ENCODE results near the gene UBE3C. TPM values are rescaled to one million over a fixed set of nuclear protein-coding genes. Genes with fewer than 3 reads are reported as not detected.
"Not testable (repeated sequence)": the region's sequence is repeated elsewhere in the genome, so short reads cannot be mapped to it uniquely, and the experiment has no call there.

The UBE3C gene
- polyA plus RNA-seq, 4 donors: 39.1 to 44.9 (median 42.9) TPM

DNA sequence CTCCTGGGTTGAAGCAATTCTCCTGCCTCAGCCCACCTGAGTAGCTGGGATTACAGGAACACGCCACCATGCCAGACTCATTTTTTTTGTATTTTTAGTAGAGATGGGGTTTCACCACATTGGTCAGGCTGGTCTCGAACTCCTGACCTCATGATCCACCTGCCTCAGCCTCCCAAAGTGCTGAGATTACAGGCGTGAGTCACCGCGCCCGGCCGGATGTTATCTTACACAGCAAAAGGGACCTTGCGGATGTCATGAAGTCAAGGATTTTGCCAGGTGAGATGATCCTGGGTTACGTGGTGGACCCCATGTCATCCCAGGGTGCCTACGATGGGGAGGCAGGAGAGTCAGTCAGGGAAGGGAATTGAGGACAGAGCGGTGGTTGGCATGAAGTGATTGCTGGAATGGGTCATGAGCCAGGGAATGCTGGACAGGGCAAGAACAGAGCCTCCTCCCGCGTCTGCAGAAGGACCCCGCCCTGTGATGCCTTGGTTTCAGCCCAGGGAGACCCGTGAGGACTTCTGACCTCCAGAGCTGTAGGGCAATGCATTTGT, 8.7 kb upstream of the UBE3C start:
- DNase-seq (ENCODE audit: low read depth in 4 of 4, low spot score in 3 of 4): no peak

DNA sequence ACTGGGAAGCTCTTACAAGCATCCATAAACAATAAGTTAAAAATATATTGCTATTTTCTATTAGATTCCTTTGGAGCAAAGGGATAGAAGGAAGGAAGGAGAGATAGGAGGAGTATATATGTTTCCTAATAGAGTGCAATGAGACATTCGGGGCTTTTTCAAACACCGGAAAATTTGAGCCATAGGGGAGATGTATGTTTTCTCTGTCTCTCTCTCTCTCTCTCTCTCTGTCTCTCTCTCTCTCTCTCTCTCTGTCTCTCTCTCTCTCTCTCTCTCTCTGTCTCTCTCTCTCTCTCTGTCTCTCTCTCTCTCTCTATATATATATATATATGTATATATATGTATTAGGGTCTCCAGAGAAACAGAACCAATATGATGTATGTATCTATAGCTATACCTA, 7.9 kb upstream of the UBE3C start:
- not testable (repeated sequence) for DNase-seq (ENCODE audit: low read depth in 4 of 4, low spot score in 3 of 4)

DNA sequence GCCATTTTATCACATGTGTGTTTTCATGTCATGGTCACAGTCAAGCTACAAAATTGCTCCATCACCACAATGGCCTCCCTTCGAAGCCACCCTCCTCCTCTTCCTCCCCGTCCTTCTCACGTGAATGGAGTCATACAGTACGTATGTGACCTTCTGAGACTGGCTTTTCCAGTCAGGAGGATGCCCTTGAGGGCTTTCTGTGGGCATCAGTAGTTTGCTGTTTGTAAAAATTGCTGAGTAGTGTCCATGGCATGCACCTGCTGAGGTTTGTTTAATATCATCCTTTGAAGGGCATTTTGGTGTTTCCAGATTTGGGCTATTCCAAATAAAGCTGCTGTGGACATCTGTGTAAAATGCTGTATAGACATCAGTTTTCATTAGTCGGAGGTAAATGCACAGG, 5.9 kb upstream of the UBE3C start:
- DNase-seq (ENCODE audit: low read depth in 4 of 4, low spot score in 3 of 4): no peak

DNA sequence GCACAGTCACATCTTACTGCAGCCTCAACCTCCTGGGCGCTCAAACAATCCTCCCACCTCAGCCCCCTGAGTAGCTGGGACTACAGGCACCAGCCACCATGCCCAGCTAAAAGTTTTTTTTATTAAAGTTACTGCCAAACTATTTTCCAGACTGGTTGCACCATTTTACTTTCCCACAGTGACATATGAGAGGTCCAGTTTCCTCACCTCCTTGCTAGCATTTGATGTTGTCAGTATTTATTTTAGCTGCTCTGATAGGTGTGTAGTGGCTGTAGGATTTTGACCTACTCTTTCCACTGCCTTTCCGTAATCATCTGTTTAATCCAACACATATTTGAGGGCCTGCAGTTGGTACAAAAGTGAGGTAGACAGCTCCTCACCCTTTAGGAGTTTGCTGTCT, 5.4 kb upstream of the UBE3C start:
- no peak for DNase-seq (ENCODE audit: low read depth in 4 of 4, low spot score in 3 of 4)

DNA sequence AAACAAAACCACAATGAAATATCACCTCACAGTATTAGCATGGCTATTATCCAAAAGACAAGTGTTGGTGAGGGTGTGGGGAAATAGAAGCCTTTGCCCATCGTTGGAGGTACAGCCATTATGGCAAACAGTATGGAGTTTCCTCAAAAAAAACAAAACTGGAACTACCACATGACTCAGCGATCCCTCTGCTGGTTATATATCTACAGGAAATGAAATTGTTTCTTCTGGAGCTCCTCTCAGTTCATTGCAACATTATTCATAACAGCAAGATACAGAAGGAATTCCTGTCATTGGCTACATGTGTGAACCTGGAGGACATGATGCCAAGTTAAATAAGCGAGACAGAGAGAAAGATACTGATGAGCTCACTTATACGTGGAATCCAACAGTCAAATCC, 2.4 kb upstream of the UBE3C start:
- no peak for DNase-seq (ENCODE audit: low read depth in 4 of 4, low spot score in 3 of 4)

DNA sequence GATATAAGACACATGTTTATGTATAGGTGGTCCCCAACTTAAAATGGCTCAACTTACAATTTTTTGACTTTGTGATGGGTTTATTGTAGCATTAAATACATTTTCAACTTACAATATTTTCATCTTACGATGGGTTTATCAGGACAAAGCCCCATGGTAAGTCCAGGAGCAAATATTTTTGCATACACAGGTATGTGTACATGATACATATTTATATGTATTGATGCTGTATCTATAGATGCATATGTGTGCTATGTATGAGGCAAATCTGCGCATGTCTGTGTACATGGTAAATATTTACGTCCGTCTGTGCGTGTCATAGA, 664 bp upstream of the UBE3C start:
- no peak for DNase-seq (ENCODE audit: low read depth in 4 of 4, low spot score in 3 of 4)

DNA sequence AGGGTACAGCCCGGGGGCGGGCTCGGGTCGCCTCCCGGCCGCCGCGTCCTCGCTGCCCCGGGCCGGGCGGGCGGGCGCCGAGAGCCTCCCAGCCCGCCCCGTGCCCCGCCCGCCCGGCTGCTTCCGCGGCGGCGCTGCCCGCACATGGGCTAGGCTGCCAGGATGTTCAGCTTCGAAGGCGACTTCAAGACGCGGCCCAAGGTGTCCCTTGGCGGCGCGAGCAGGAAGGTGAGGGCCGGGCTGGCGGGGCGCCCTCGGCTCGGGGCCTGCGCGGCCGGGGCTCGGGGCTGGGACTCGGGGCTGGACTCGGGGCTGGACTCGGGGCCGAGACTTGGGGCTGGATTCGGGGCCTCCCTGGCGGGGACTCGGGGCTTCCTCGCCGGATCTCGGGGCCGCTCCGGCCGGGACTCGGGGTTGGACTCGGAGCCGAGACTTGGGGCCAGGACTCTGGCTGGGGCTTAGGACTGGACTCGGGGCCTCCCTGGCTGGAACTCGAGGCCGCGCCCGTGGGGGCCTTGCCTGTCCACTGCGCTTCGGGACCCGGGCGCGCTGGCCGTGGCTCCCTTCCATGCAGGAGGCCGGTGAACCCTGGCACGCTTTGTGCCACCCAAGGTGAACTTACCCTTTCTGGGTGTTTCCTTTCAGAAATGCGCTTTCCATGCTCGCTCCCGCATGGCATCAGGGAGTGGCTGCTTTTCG, 534 bp downstream of the UBE3C start:
- peak in 1 of 4 donors; percentile 28 for DNase-seq (ENCODE audit: low read depth in 4 of 4, low spot score in 3 of 4)

DNA sequence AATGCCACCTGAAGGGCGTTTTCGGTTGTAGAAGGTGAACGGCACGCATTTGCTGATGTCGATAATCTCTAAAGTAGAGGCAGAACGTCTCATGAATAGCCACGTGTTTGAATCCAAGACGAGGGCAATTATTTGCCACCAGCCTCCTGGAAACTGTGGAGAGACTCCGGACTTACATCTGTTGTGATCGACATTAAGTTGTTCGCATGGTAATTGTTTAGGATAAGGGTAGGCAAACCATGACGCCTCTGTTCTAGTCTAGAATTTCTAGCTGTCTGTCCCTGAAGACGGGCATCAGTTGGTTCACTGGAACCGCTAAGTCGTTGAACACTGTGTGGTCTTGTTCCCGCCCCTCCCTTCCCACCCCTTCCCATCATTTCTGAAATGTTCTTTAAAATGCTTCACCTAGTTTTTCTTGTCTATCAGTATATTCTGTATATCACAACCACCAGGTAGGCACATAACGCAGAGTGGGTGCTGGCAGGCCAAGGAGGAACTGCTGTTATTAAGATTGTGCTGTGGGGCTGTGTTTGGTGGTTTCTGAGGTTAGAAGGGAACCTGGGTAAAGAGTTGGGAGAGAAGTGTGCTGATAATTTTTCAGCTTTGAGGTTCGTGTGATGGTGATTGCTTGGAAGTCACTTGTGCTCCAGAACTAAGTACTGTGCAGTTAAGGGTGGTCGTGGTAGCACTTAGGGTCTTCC, 1.2 kb downstream of the UBE3C start:
- peak in 1 of 4 donors; percentile 4 for DNase-seq (ENCODE audit: low read depth in 4 of 4, low spot score in 3 of 4)

DNA sequence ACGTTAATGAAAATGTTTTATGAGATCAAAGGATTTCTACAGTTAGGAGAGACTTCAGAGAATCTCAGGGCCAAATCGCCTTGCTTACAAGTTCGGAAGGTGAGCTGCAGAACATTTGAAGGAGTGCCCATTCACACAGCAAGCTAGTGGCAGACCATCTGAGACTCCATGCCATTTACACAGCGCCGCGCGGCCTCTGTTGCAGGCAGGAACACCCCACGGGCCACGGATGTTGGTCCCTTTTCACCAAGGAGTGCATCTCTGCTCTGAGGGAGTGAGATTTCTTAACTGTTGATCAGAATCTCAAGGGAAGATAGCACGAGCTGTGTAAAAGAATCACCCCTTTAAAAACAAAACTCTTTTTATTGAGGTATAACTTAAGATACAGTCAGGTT, 1.8 kb downstream of the UBE3C start:
- no peak for DNase-seq (ENCODE audit: low read depth in 4 of 4, low spot score in 3 of 4)

DNA sequence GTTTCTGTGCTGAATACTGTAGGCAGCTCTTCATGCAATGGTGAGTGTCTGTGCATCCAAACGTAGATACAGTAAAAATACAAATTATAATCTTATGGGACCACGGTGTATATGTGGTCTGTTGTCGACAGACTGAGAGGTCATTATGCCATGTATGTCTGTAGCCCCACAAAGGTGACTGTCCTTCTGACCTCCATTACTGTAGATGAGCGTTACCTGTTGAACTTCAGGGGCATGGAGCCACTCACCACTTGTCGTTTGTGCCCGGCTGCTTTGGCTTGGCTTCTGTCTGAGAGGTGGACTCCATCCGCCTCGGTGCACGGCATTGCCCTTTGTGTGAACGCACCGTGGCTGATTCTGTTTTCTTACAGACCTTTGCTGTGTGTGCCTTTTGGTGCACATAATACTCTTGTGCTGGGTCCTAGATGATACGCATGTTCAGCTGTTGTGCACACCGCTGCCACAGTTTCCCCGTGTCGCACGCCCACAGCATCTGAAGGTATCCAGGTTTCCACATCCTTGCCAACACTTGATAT, 2.9 kb downstream of the UBE3C start:
- no peak for DNase-seq (ENCODE audit: low read depth in 4 of 4, low spot score in 3 of 4)

DNA sequence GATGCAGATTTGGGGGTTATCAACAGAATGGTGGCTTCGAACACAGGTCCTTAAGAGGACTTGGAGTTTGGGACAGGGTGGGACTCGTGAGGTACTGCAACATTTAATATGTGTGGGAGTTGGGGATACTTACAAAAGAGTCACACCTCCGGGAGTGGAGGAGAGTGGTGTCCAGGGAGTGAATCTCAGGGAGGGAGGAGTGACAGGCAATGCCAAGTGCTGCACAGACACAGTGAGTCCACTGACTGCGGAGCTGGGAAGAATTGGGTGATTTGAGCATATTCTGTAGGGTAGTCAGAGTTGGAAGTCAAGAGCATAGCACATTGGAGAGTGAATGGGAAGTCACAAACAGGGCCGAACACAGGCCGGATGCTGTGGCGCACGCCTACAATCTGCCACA, 5.1 kb downstream of the UBE3C start:
- DNase-seq (ENCODE audit: low read depth in 4 of 4, low spot score in 3 of 4): no peak

DNA sequence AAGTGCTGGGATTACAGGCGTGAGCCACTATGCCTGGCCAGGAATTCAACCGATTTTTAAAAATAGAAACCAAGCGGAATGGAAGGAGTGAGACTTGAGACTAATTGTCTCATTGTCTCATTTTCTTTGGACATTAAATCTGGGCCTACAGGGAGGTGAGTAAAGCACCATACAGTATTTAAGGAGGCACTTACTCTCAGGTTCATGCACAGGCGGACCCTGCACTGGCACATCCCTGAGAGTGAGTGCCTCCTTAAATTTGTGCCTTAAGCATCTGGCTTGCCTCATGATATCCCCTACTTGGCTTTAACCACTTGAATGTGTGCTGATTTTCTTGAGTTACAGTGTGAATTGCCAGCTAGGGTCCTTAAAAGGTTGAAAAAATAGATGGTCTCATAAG, 10.6 kb downstream of the UBE3C start:
- no peak for DNase-seq (ENCODE audit: low read depth in 4 of 4, low spot score in 3 of 4)

DNA sequence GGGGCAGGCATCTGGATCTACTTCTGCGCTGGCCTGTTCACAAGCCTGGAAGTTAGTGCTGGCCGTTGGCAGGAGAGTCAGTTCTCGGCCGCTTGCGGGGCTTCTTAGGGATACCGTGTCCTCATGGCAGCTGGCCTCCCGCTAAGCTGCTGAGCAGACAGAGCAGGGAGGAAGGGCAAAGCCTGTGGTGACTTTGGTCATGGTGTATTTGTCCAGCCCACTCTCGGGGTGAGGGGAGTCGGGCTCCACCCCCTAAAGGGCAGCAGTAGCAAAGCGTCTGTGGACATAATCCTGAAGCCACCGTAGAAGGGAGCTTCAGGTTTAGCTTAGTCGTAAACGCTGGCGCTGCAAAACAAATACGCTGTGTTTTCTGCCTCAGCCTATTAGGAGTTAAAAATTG, 12.2 kb downstream of the UBE3C start:
- peak in 1 of 4 donors; percentile 12 for DNase-seq (ENCODE audit: low read depth in 4 of 4, low spot score in 3 of 4)

DNA sequence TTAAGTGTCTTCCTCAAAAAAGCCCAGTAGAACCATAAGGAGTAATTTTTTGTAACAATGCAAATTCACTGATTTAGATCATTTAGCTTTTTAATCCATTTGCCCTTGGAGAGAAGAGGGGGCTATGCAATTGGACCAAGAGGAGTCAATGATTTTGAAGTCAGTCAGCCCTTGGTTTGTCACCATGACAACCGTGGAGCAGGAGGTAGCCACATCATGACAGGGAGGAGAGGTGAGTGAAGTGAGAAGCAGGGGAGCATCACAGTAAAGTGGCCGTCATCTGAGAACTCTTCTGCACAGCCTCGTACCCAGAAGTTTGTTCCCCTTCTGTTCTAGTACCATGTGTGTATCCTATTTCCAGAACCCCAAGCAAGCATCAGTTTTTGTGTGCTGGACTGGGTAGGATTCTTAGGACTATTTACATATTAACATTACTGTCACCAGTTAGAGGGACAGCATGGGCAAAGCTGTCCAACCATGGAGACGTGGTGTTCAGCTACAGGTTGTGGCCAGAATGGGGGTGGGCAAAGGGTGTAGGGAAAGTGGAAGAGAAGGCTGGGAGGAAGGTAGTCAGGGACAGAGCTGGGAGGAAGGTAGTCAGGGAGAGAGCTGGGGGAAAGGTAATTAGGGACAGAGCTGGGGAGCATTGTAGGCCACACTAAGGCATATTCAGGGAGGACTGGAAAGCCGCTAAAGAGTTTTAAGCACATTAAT, 13.1 kb downstream of the UBE3C start:
- DNase-seq (ENCODE audit: low read depth in 4 of 4, low spot score in 3 of 4): no peak

DNA sequence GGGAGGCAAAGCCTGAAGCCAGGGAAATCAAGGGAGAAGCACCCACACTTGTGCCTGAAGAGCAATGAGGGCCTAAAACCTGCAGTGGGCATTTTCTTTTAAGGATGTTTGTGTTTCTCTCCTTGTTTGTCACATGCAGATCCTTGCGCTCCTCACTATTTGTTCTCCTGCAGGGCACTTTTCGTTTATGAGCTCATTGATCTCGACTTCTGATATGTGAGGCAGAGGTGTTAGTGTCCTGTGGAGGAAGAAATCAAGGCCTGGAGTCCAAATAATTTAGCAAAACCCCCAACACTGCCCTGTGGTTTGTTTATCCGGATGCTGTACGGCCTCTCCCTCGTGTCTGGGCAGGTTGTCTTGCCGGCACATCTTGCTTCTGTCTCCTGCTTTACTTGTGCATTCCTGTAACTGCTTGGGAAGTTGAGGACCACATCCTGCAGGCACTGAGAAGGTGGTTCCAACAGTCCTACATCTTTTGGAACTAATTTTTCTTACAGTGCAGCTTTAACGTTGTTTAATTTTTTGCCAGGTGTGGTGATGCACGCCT, 13.7 kb downstream of the UBE3C start:
- no peak for DNase-seq (ENCODE audit: low read depth in 4 of 4, low spot score in 3 of 4)

DNA sequence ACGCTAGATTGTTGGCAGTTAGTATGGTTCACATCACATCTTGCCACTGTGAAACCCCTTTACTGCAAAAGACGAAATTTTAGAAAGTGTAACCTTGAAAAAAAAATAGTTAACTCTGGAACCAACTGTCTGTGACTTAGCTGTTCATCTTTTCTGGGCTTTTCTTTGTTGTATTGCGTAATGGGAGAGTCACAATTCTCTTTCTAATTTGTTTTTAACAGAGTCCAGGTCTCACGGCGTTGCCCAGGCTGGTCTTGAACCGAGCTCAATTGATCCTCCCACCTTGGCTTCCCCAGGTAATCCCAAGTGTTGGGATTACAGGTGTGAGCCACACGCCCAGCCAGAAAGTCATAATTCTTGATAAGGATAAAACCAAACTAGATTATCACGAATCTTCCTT, 14.5 kb downstream of the UBE3C start:
- DNase-seq (ENCODE audit: low read depth in 4 of 4, low spot score in 3 of 4): no peak

DNA sequence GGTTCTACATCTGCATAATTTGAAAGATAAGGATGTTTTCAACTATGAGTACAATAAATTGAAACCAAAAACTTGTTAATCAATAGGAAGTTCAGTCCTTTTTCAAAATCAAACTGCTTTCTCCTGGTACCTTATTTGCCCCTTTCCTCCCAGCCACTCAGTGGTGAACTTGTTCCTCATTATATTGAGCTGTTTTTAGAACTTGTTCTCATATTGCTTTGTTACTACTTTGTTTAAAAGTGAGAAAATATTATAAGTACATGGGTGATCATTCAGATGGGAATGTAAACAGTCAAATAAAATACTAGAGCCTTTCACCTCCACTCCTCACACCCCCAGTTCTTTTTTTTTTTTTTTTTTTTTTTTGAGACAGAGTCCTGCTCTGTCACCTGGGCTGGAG, 17.2 kb downstream of the UBE3C start:
- DNase-seq (ENCODE audit: low read depth in 4 of 4, low spot score in 3 of 4): no peak

DNA sequence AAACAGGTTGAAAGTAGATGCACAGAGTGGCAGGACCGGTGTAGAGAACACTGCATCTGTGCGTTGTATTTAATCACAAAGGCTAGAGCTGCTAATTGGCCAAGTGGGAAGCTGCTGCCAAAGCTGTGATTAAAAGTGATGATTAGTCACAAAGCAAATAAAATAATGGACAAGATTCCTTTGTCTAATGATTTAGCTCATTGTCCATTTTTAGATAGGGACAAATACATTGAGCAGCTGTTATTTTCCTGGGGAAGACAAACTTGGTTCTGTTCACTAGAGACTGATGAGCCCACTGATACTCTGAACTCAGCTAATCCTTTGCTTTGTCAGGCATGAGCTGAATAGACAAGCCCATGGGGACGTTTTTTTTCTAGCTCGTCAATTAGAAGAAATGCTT, 19.7 kb downstream of the UBE3C start:
- DNase-seq (ENCODE audit: low read depth in 4 of 4, low spot score in 3 of 4): no peak

DNA sequence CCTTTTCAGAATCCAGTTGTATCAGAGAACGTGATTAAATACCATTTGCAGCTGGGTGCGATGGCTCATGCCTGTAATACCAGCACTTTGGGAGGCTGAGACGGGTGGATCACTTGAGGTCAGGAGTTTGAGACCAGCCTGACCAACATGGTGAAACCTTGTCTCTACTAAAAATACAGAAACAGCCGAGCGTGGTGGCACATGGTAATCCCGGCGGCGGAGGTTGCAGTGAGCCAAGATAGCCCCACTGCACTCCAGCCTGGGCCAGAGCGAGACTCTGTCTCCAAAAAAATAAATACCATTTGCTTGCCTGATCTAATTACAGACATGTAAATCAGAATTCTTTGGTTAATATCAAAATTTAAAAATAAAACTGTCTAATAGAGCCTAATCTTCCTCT, 20.8 kb downstream of the UBE3C start:
- DNase-seq (ENCODE audit: low read depth in 4 of 4, low spot score in 3 of 4): not testable (repeated sequence)

DNA sequence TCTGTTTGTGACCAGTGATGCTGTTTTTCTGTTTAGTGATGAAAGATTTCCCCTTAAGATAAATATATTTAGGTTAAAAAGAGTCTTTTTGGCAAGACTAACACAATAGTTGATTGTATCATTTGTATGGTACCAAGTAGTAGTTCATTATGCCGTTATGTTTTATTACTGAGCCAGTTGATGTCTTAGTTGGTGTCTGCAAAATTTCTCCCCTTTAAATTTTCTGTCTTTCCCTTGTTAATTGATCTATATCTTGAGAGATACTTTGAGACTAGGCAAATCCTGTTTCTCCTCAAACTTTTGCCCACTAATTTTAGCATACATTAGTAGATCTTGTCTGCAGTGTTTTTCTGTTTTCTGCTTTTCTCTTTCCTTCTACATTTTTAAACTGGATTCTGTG, 21.7 kb downstream of the UBE3C start:
- no peak for DNase-seq (ENCODE audit: low read depth in 4 of 4, low spot score in 3 of 4)

DNA sequence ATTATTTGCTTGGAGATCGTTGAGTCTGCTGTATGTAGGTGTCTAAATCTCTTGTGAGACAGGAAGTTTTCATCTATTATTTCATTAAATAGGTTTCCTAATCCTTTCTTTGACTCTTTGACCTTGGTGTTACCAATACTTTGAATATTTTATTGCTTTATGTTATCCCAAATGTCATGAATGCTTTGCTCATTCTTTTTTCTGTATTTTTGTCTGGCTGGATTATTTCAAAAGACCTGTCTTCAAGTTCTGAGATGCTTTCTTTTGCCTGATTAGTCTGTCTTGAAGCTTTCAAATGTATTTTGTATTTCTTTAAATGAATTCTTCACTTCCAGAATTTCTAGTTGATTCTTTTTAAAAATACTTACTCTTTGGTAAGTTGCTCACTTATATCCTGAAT, 27.3 kb downstream of the UBE3C start:
- no peak for DNase-seq (ENCODE audit: low read depth in 4 of 4, low spot score in 3 of 4)

Measured in right renal pelvis (tissue), 4 donors.